Urinary bladder (tissue), 4 donors: ENCODE measurements around the gene ARL6IP6. TPM values are rescaled to one million over a fixed set of nuclear protein-coding genes. Genes with fewer than 3 reads are reported as not detected.

ENCODE experiments used
- DNase-seq: peaks from one replicate; pipeline ENCODE4 v3.0.0-alpha.2; 2015; ENCODE audit errors: extremely low spot score
- H3K27ac ChIP-seq: one replicate; pipeline ENCODE4 v1.5.1; 2013; ENCODE audit warnings: low read depth, mild to moderate bottlenecking, moderate library complexity
- H3K36me3 ChIP-seq: one replicate; pipeline ENCODE4 v1.6.1; 2013; ENCODE audit warnings: mild to moderate bottlenecking, moderate library complexity; ENCODE audit not compliant: insufficient read depth
- H3K4me1 ChIP-seq: one replicate; pipeline ENCODE4 v1.6.1; 2013; ENCODE audit warnings: mild to moderate bottlenecking, moderate library complexity; ENCODE audit not compliant: insufficient read depth
- H3K4me3 ChIP-seq: one replicate; pipeline ENCODE4 v1.5.1; 2013; ENCODE audit warnings: low read depth, low read length
- WGBS: extraction: QIAGEN DNeasy Blood & Tissue Kit; methylation state at CpG from one replicate; pipeline ENCODE4 v1.1.7; 2013; 5-methylcytosine and 5-hydroxymethylcytosine counted together
- polyA plus RNA-seq: library from polyadenylated mRNA; stranded (reverse); fragments of 200-250 nt; gene quantifications from one replicate; pipeline ENCODE4 v1.2.3, GENCODE V29; 2013
- total RNA-seq: library from RNA; depleted of rRNA; stranded (reverse); fragments of >200 nt; gene quantifications from one replicate; pipeline ENCODE4 v1.2.3, GENCODE V29; 2014
- donor health status: healthy with polysubstance abuse.
- donor health status: healthy.

The ARL6IP6 gene
- total and polyA plus RNA-seq, 2 donors, result 10.9 to 30.2 TPM

DNA sequence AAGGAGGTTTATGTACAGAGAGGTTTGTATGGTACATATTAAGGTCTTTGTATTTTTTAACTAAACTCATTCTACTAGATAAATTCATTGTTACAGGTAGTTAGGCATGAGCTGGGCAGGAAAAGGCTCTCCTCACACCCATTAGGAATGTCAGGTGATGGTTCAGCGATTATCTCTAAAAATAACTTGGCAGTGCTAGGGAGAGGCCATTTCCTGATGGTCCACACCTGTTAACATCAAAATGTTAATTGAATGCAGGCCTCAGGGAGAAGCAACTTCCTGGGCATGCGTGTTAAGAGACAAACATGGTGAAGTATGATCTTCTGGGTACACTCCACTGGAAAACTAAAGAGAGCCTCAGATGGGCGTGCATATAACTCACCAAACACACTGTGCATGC is 73.6 kb downstream of the ARL6IP6 start:
- no peak for DNase-seq
- WGBS, result 67% methylated on average over 3 of the region's 3 CpGs
- Histone ChIP-seq H3K36me3 (no peaks in the 10 kb centered on the region), H3K4me3 (no peak overlapping the region), H3K27ac (no peak overlapping the region), H3K4me1 (no peaks in the 10 kb centered on the region)

- 59% methylated on average over 4 of the region's 4 CpGs for WGBS
- no peak for DNase-seq
- Histone ChIP-seq H3K4me3 (no peak overlapping the region), H3K36me3 (no peaks in the 10 kb centered on the region), H3K27ac (no peak overlapping the region), H3K4me1 (no peaks in the 10 kb centered on the region)
Measured at GRCh38 chr2:152792974-152793373, 74.6 kb downstream of the ARL6IP6 start.

DNA sequence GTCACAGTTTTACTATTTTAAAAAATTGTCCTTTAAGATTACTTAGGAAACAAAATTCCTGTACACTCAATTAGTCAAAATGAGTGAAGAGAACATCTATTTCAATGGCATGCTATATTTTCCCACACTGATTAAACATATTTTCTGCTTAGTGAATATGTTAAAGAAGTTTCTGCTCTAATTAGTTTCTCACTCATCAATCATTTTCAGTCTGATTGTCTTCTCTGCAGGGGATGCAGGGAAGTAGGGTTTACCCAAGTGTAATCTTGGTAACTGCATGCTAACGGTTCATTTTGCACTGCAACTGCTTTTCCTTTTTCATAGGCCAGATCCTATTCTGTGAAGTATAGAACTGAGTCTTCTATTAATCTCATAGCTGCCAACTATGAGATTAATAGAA is 78.5 kb downstream of the ARL6IP6 start:
- no peak for DNase-seq
- Histone ChIP-seq H3K4me1 (no peaks in the 10 kb centered on the region), H3K27ac (no peak overlapping the region), H3K4me3 (no peak overlapping the region), H3K36me3 (no peaks in the 10 kb centered on the region)
- WGBS, result 68% methylated on average over 1 of the region's 1 CpG

DNA sequence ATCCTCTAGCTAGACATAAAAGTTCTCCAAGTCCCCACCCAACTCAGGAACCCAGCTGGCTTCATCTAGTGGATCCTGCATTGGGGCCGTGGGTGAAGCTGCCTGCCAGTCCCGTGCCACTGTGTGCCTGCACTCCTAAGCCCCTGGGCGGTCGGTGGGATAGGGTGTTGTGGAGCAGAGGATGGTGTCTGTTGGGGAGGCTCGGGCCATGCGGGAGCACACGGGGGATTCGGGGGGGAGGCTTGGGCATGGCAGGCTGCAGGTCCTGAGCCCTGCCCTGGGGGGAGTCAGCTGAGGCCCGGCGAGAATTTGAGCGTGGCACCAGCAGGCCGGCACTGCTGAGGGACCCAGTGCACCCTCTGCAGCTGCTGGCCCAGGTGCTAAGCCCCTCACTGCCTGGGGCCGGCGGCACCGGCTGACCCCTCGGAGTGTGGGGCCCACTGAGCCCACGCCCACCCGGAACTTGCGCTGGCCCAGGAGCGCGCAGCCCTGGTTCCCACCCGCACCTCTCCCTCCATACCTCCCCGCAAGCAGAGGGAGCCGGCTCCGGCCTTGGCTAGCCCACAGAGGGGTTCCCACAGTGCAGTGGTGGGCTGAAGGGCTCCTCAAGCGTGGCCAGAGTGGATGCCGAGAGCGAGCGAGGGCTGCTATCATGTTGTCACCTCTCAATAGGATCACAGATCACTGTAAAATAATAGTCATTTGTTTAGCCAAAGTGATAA is 86.4 kb downstream of the ARL6IP6 start:
- DNase-seq, result no peak

DNA sequence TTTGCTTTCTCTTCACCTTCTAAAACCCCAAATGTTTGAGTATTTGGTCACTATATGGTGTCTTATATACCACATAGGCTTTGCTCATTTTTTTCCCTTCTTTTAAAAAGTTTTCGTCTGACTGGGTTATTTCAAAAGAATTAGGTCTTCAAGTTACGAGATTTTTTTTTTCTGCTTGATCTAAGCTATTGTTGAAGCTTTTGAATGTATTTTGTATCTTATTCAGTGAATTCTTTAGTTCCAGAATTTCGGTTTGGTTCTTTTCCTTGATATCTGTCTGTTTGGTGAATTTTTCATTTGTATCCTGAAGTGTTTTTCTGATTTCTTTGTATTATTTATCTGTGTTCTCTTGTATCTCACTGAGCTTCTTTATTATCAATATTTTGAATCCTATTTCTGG is 93.5 kb downstream of the ARL6IP6 start:
- no peak for DNase-seq
- no peak overlapping the region for H3K4me3 ChIP-seq
- no peaks in the 10 kb centered on the region for H3K36me3 ChIP-seq
- 83% methylated on average over 3 of the region's 3 CpGs for WGBS
- no peaks in the 10 kb centered on the region for H3K4me1 ChIP-seq
- no peak overlapping the region for H3K27ac ChIP-seq

More for the DNA sequence above, 86.4 kb downstream of the ARL6IP6 start:
- no peak overlapping the region for H3K27ac ChIP-seq
- no peak overlapping the region for H3K4me3 ChIP-seq
- 96% methylated on average over 29 of the region's 29 CpGs for WGBS
- no peaks in the 10 kb centered on the region for H3K4me1 ChIP-seq
- no peaks in the 10 kb centered on the region for H3K36me3 ChIP-seq

Other genes starting within 250 kb of the ARL6IP6 start
- gene PRPF40A, start 1.2 kb upstream of the ARL6IP6 start, total RNA-seq, result 164 TPM
- gene PRPF40A, start 1.2 kb upstream of the ARL6IP6 start, polyA plus RNA-seq, result 34.3 TPM